ENCODE data around the gene USP25. TPM values are rescaled to one million over a fixed set of nuclear protein-coding genes. Genes with fewer than 3 reads are reported as not detected.

The USP25 gene
- total RNA-seq, 1 experiment from 2014 or later, result 42.0 TPM

DNA sequence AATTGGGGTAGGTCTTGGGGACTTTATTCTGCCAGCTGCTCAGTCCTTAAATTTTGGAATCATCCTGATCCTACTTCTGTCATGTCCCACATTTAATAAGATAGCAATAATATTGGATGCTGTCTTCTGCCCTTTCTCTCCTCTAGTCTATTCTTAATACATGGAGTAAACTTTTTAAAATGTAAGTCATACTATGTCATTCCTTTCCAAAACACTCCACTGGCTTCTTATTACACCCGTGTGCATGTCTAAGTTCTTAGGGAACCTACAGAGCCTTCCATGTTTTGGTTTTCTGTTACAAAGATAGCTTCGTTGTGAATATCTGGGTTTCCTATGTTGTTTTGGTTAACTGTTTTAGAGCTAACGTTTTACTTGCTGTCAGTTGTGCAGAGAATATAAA, 35.1 kb downstream of the USP25 start (continued):
- TF ChIP-seq, protein P1, sequence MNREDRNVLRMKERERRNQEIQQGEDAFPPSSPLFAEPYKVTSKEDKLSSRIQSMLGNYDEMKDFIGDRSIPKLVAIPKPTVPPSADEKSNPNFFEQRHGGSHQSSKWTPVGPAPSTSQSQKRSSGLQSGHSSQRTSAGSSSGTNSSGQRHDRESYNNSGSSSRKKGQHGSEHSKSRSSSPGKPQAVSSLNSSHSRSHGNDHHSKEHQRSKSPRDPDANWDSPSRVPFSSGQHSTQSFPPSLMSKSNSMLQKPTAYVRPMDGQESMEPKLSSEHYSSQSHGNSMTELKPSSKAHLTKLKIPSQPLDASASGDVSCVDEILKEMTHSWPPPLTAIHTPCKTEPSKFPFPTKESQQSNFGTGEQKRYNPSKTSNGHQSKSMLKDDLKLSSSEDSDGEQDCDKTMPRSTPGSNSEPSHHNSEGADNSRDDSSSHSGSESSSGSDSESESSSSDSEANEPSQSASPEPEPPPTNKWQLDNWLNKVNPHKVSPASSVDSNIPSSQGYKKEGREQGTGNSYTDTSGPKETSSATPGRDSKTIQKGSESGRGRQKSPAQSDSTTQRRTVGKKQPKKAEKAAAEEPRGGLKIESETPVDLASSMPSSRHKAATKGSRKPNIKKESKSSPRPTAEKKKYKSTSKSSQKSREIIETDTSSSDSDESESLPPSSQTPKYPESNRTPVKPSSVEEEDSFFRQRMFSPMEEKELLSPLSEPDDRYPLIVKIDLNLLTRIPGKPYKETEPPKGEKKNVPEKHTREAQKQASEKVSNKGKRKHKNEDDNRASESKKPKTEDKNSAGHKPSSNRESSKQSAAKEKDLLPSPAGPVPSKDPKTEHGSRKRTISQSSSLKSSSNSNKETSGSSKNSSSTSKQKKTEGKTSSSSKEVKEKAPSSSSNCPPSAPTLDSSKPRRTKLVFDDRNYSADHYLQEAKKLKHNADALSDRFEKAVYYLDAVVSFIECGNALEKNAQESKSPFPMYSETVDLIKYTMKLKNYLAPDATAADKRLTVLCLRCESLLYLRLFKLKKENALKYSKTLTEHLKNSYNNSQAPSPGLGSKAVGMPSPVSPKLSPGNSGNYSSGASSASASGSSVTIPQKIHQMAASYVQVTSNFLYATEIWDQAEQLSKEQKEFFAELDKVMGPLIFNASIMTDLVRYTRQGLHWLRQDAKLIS (CRISPR knock-in tag; IDR thresholded peaks at IDR 0.05; ENCODE audit: borderline replicate concordance), result no peak
- TF ChIP-seq, protein P2, sequence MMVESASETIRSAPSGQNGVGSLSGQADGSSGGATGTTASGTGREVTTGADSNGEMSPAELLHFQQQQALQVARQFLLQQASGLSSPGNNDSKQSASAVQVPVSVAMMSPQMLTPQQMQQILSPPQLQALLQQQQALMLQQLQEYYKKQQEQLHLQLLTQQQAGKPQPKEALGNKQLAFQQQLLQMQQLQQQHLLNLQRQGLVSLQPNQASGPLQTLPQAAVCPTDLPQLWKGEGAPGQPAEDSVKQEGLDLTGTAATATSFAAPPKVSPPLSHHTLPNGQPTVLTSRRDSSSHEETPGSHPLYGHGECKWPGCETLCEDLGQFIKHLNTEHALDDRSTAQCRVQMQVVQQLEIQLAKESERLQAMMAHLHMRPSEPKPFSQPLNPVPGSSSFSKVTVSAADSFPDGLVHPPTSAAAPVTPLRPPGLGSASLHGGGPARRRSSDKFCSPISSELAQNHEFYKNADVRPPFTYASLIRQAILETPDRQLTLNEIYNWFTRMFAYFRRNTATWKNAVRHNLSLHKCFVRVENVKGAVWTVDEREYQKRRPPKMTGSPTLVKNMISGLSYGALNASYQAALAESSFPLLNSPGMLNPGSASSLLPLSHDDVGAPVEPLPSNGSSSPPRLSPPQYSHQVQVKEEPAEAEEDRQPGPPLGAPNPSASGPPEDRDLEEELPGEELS (CRISPR knock-in tag; IDR thresholded peaks at IDR 0.05), result no peak

DNA sequence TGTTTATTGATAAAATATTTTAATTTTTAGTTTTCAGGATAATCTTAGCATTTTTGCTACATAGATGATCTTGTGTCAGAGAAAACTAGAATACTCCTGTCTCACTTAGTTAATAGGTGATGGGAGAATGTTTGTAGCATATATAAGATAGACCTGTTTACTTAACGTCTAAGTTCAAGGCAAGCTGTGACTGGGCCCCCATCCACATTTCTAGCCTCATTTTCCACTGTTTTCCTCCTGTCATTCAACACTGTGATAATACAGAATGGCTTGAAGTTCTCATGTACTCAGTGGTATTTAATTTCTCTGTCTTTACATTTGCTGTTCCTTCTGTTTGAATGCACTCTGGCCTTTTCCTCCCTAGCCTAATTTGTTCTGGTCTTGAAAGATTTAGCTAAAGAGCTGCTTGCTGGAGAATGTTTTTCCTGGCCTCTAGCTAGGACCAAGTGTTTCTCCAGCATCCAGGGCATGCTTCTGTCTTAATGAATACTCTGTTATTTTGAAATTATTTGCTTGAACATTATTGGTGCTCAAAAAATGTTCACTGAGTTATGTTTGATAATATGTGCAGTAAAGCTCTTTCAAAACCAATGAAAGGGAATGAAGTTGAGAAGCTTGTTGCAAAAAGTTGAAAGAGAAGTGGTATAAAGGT, 37.3 kb downstream of the USP25 start:
- no peak for DNase-seq (ENCODE audit: low spot score)
- H3K27ac Mint-ChIP-seq, result peak overlapping the region; percentile 23; the same call in 1 of the 2 replicates
- ChIA-PET POLR2A (no interaction called here), CTCF (no interaction called here)
- H3K4me3 Mint-ChIP-seq, result no peak overlapping the region
- H3K36me3 Mint-ChIP-seq, result no peaks in the 10 kb centered on the region; the same call in 1 of the 2 replicates
- TF ChIP-seq CREB1 (CRISPR knock-in tag; IDR thresholded peaks at IDR 0.05) (no peak), FOXP1 (CRISPR knock-in tag; IDR thresholded peaks at IDR 0.05; ENCODE audit: borderline replicate concordance) (no peak), GRHL2 (CRISPR knock-in tag; IDR thresholded peaks at IDR 0.05; ENCODE audit: insufficient replicate concordance, severe bottlenecking) (no peak), HMGA2 (CRISPR knock-in tag; IDR thresholded peaks at IDR 0.05) (no peak), GTF2I (CRISPR knock-in tag; conservative IDR thresholded peaks at IDR 0.05) (no peak), FOXJ3 (CRISPR knock-in tag; IDR thresholded peaks at IDR 0.05; ENCODE audit: borderline replicate concordance) (no peak), ZNF671 (CRISPR knock-in tag; IDR thresholded peaks at IDR 0.05) (no peak)
- TF ChIP-seq, protein P3, sequence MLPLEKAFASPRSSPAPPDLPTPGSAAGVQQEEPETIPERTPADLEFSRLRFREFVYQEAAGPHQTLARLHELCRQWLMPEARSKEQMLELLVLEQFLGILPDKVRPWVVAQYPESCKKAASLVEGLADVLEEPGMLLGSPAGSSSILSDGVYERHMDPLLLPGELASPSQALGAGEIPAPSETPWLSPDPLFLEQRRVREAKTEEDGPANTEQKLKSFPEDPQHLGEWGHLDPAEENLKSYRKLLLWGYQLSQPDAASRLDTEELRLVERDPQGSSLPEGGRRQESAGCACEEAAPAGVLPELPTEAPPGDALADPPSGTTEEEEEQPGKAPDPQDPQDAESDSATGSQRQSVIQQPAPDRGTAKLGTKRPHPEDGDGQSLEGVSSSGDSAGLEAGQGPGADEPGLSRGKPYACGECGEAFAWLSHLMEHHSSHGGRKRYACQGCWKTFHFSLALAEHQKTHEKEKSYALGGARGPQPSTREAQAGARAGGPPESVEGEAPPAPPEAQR (CRISPR knock-in tag; IDR thresholded peaks at IDR 0.05), result no peak
- TF ChIP-seq, protein P4, sequence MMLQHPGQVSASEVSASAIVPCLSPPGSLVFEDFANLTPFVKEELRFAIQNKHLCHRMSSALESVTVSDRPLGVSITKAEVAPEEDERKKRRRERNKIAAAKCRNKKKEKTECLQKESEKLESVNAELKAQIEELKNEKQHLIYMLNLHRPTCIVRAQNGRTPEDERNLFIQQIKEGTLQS (CRISPR knock-in tag; conservative IDR thresholded peaks at IDR 0.05), result no peak
- TF ChIP-seq, protein P5, sequence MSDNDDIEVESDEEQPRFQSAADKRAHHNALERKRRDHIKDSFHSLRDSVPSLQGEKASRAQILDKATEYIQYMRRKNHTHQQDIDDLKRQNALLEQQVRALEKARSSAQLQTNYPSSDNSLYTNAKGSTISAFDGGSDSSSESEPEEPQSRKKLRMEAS (CRISPR knock-in tag; IDR thresholded peaks at IDR 0.05), result no peak
- H3K9me3 Mint-ChIP-seq, result no peaks in the 10 kb centered on the region
- peaks cover 46% of the 10 kb centered on the region for H3K4me1 Mint-ChIP-seq
- ATAC-seq, result no peak
- no peaks in the 10 kb centered on the region for H3K27me3 Mint-ChIP-seq (ENCODE audit: low read depth)

DNA sequence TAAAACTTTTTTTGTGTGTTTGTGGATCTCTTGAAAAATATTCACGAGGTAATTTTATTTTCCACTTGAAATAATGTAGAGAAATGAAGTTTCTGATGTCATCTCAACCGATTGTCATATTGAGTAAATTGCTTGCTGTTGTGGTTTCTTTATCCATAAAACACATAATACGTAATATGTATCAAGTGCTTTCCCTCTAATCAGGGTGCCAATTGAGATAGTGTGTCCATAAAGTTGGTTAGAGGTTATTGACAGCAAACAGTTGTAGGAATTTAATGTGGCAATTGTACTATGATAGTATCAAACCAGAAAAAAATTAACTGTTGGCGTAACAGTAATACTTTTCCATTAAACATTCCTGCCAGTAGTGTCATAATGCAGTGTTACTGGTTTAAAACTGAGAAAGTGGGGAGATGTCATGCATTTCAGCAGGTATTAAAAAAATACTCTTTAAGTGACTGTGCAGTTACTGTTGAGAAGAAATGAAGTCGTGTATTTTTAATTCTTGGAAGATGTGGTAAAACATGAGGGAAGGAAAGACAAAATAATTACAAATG, 38.3 kb downstream of the USP25 start:
- no peak overlapping the region for H3K4me3 Mint-ChIP-seq
- POLR2A ChIA-PET, result no interaction called here
- peaks cover 46% of the 10 kb centered on the region for H3K4me1 Mint-ChIP-seq
- no peaks in the 10 kb centered on the region; the same call in 1 of the 2 replicates for H3K36me3 Mint-ChIP-seq
- no peak for ATAC-seq
- no peaks in the 10 kb centered on the region for H3K27me3 Mint-ChIP-seq (ENCODE audit: low read depth)
- peak overlapping the region; percentile 15 for H3K27ac Mint-ChIP-seq
- CTCF ChIA-PET, result no interaction called here
- DNase-seq (ENCODE audit: low spot score), result no peak
- H3K9me3 Mint-ChIP-seq, result no peaks in the 10 kb centered on the region
- no peak for TF ChIP-seq GABPB1 (CRISPR knock-in tag; IDR thresholded peaks at IDR 0.05)
- no peak for TF ChIP-seq ZNF416 (CRISPR knock-in tag; IDR thresholded peaks at IDR 0.05)
- no peak for TF ChIP-seq ZNF121 (CRISPR knock-in tag; IDR thresholded peaks at IDR 0.05)
- TF ChIP-seq, protein P6, sequence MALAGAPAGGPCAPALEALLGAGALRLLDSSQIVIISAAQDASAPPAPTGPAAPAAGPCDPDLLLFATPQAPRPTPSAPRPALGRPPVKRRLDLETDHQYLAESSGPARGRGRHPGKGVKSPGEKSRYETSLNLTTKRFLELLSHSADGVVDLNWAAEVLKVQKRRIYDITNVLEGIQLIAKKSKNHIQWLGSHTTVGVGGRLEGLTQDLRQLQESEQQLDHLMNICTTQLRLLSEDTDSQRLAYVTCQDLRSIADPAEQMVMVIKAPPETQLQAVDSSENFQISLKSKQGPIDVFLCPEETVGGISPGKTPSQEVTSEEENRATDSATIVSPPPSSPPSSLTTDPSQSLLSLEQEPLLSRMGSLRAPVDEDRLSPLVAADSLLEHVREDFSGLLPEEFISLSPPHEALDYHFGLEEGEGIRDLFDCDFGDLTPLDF (CRISPR knock-in tag; IDR thresholded peaks at IDR 0.05), result no peak
- TF ChIP-seq, protein P7, sequence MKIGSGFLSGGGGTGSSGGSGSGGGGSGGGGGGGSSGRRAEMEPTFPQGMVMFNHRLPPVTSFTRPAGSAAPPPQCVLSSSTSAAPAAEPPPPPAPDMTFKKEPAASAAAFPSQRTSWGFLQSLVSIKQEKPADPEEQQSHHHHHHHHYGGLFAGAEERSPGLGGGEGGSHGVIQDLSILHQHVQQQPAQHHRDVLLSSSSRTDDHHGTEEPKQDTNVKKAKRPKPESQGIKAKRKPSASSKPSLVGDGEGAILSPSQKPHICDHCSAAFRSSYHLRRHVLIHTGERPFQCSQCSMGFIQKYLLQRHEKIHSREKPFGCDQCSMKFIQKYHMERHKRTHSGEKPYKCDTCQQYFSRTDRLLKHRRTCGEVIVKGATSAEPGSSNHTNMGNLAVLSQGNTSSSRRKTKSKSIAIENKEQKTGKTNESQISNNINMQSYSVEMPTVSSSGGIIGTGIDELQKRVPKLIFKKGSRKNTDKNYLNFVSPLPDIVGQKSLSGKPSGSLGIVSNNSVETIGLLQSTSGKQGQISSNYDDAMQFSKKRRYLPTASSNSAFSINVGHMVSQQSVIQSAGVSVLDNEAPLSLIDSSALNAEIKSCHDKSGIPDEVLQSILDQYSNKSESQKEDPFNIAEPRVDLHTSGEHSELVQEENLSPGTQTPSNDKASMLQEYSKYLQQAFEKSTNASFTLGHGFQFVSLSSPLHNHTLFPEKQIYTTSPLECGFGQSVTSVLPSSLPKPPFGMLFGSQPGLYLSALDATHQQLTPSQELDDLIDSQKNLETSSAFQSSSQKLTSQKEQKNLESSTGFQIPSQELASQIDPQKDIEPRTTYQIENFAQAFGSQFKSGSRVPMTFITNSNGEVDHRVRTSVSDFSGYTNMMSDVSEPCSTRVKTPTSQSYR (CRISPR knock-in tag; IDR thresholded peaks at IDR 0.05), result no peak
- TF ChIP-seq IRF2 (CRISPR knock-in tag; IDR thresholded peaks at IDR 0.05; ENCODE audit: borderline replicate concordance, low read depth), result no peak
- no peak for TF ChIP-seq SMAD3 (CRISPR knock-in tag; IDR thresholded peaks at IDR 0.05; ENCODE audit: borderline replicate concordance)
